Measurements from ENCODE around the gene PKMYT1.

GRCh38 chr16:2923481-2923880 lies 56.8 kb downstream of the PKMYT1 start:
- TF ChIP-seq CTCF (conservative IDR thresholded peaks at IDR 0.05; ENCODE audit: low read depth in 2 of 2), result no peak
- no peak for TF ChIP-seq REST (IDR thresholded peaks at IDR 0.05; ENCODE audit: unreplicated experiment)
- no peak for TF ChIP-seq EZH2 (IDR thresholded peaks at IDR 0.05; ENCODE audit: low read depth, unreplicated experiment)
- TF ChIP-seq POLR2AphosphoS5 (IDR thresholded peaks at IDR 0.05; ENCODE audit: low read depth), result no peak
- TF ChIP-seq ETS1 (IDR thresholded peaks at IDR 0.05), result no peak
- TF ChIP-seq CREB1 (CRISPR knock-in tag; IDR thresholded peaks at IDR 0.05; ENCODE audit: low read depth), result no peak
- no peak for TF ChIP-seq ZNF114 (CRISPR knock-in tag; IDR thresholded peaks at IDR 0.05)
- TF ChIP-seq EZH2phosphoT487 (IDR thresholded peaks at IDR 0.05; ENCODE audit: unreplicated experiment), result no peak
- no peak for TF ChIP-seq ZNF331 (CRISPR knock-in tag; IDR thresholded peaks at IDR 0.05; ENCODE audit: low read depth)
- no peak for TF ChIP-seq JUNB (IDR thresholded peaks at IDR 0.05; ENCODE audit: unreplicated experiment)
- no peak for TF ChIP-seq NANOG (IDR thresholded peaks at IDR 0.05; ENCODE audit: borderline replicate concordance)
- TF ChIP-seq STAT1 (IDR thresholded peaks at IDR 0.05; ENCODE audit: unreplicated experiment), result no peak
- no peak for TF ChIP-seq ZNF462 (CRISPR knock-in tag; IDR thresholded peaks at IDR 0.05)

Data from GM23338 (cell line).